Fibroblast of villous mesenchyme (primary cell): ENCODE data around the gene MAGI2. TPM values are rescaled to one million over a fixed set of nuclear protein-coding genes. Genes with fewer than 3 reads are reported as not detected.

Experiments
- DNase-seq: peaks from one replicate; pipeline ENCODE4 v3.0.0-alpha.2; 2010; ENCODE audit warnings: low read depth
- H3K4me3 ChIP-seq: 2 replicates; pipeline ENCODE4 v1.5.1; 2011; ENCODE audit warnings: low read depth, mild to moderate bottlenecking, low read length
- total RNA-seq: library from RNA; depleted of rRNA; stranded (reverse); fragments of >200 nt; gene quantifications from 2 replicates; pipeline ENCODE4 v1.2.3, GENCODE V29; 2012
- TF ChIP-seq, protein P1 (sequence below): IDR thresholded peaks from 2 replicates; pipeline ENCODE4 v1.5.1; 2012; ENCODE audit warnings: low read depth, mild to moderate bottlenecking, low read length; ENCODE audit not compliant: insufficient read depth

Gene MAGI2
- total RNA-seq, 1 donor = 24.6 TPM

DNA sequence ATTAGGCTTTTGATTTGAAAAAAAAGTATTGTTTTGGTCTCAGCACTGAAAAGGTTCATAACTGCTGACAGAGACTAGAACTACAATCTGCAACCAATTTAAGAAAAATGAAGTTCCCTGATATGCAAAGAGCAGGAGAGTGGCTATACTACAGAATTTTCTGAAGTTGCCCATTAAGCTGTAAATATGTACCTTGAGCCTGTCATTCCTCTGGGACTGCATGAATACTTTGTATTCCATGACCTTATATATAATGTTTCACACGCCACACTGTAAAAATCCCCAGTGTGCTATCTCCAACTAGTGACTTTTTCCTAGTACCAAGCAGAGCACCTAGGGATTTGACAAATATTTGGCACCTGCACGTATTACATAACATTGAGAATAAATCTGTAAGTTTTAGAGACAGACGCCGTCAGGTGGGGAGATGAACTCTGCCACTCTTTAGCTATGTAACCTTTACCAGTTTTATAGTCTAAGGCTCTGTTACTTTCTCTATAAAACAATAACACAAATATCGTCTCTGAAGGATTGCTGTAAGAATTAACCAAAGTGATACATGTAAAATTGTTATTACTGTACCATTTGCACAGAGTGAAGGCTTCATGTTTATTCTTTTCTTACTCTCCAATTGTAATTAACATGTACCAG is 235.4 kb downstream of the MAGI2 start:
- H3K4me3 ChIP-seq = no peak overlapping the region
- DNase-seq = no peak
- TF ChIP-seq, protein P1, sequence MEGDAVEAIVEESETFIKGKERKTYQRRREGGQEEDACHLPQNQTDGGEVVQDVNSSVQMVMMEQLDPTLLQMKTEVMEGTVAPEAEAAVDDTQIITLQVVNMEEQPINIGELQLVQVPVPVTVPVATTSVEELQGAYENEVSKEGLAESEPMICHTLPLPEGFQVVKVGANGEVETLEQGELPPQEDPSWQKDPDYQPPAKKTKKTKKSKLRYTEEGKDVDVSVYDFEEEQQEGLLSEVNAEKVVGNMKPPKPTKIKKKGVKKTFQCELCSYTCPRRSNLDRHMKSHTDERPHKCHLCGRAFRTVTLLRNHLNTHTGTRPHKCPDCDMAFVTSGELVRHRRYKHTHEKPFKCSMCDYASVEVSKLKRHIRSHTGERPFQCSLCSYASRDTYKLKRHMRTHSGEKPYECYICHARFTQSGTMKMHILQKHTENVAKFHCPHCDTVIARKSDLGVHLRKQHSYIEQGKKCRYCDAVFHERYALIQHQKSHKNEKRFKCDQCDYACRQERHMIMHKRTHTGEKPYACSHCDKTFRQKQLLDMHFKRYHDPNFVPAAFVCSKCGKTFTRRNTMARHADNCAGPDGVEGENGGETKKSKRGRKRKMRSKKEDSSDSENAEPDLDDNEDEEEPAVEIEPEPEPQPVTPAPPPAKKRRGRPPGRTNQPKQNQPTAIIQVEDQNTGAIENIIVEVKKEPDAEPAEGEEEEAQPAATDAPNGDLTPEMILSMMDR = no peak

DNA sequence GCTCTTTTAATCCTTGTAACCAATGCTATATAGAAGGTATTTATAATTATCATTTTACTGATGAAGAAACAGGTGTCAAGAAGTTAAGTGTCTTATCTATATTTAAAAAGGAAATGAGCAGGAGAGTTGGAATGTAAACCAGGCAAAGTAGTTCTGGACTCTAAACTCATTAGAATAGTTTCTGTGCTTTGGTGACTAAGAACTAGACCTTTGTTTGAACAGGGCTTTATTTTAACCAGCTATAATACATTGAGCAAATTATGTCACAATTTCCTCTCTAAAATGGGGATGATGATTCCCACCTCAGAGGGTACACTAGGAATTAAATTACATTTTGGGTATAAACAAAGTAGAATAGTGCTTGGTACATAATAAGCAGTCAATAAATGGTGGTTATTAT is 236.0 kb downstream of the MAGI2 start:
- H3K4me3 ChIP-seq = no peak overlapping the region
- DNase-seq = peak; percentile 30
- TF ChIP-seq, protein P1 = no peak

DNA sequence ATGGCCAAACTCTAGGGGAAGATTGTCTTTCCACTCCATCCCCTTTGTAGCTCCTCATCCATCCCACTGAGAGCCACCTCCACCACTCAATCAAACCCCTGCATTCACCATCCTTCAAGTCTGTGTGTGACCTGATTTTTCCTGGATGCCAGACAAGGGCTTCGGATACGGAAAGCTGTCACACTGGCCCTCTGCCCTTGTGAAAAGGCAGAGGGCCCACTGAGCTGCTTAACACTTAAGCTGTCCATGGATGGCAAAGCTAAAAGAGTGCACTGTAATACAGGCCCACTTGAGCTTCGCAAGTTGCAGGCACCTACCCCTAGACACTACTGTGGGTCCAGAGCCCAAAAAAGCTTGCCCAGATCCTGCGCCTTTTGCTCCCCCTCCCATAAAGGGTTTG is 237.2 kb downstream of the MAGI2 start:
- TF ChIP-seq, protein P1 = no peak
- H3K4me3 ChIP-seq = no peak overlapping the region

DNA sequence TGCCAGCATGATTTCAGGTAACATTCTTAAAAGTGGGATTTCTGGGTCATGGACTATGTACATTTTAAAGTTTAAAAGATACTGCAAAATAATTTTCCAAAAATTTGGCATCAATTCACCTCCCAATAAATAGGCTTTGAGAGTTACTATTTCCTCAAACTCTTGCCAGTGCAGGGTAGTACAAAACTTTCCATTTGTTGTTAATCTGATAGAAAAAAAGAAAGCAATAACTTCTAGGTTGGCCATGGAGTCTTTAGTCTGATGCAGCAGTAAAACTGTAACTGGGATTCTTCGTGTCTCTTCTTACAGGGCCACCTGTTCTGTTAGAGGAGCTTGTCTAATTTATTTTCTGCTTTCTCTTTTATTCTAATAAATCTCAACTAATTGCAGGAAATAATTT is 241.1 kb downstream of the MAGI2 start:
- H3K4me3 ChIP-seq = no peak overlapping the region
- TF ChIP-seq, protein P1 = no peak

More for the DNA sequence above, 237.2 kb downstream of the MAGI2 start:
- no peak for DNase-seq

DNA sequence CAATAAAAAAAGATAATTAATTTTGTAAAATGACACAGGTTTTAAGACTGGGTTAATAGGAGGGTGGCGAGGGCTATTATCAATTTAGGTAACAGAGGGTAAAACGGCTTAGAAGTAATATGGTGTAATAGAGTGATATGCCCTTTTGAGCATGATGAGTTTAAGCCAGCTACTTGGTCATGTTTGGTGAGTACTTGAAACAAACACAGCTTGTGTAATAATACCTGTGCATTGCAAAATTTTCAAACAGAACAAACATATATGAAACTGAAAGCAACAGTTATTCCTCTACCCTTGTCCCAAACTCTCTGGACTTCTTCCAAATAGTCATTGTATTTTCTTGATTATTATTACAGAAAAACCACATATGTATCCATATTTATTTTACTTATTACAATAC is 241.7 kb downstream of the MAGI2 start:
- TF ChIP-seq, protein P1 = no peak
- DNase-seq = peak; percentile 46
- no peak overlapping the region for H3K4me3 ChIP-seq

More for the DNA sequence above, 241.1 kb downstream of the MAGI2 start:
- no peak for DNase-seq

DNA sequence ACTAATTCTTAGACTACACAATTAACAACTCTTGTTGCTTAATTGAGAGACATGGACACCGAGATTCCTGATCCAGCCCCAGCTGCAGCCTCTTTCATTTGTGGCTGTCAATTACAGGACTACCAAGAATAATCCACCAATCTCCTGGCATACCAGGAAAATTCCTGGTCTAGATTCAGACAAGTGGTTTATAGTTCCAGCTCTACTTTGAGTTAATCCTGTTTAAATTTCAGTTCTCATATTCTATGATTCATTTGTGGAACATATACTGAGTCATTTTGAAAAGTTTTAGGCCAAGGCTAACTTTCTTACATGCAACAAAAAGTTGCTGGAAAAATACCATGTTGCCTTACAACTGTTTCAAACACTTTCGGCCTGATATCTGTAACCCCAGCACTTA is 253.5 kb downstream of the MAGI2 start:
- TF ChIP-seq, protein P1 = no peak
- DNase-seq = no peak
- no peak overlapping the region for H3K4me3 ChIP-seq

DNA sequence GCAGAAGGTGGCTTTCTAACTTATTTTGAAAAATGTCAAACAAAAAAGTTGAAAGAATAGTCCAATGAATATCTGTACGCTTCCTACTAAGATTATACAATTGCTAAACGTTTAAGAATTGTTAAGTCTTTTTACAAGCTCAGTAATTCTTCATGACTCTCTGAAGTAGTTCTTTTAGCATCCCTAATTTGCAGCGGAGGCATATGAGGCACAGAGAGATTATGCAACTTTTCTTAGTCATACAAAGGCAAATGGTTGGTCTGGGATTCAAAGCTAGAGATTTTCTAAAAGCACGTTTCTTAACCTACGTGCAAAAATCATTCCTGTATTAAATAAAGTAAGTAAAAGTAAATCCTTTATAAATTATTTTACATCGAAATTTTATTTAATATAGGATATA is 254.2 kb downstream of the MAGI2 start:
- DNase-seq = peak; percentile 39
- no peak overlapping the region for H3K4me3 ChIP-seq
- TF ChIP-seq, protein P1 = no peak
